GM12865 (cell line): ENCODE results near the gene GARIN1A.

Experiments used
- DNase-seq: peaks from one replicate; pipeline ENCODE4 v3.0.0; 2010; ENCODE audit warnings: low read depth
- H3K4me3 ChIP-seq: 2 replicates; pipeline ENCODE4 v1.5.1; 2011; ENCODE audit warnings: mild to moderate bottlenecking, low read depth, low read length, control low read depth
- TF ChIP-seq, protein P1 (sequence below): IDR thresholded peaks from 2 replicates; pipeline ENCODE4 v1.5.1; 2011; ENCODE audit warnings: low read length, control low read depth, low read depth, inconsistent platforms; ENCODE audit not compliant: insufficient read depth; ENCODE audit errors: missing control alignments

The GARIN1A gene

DNA sequence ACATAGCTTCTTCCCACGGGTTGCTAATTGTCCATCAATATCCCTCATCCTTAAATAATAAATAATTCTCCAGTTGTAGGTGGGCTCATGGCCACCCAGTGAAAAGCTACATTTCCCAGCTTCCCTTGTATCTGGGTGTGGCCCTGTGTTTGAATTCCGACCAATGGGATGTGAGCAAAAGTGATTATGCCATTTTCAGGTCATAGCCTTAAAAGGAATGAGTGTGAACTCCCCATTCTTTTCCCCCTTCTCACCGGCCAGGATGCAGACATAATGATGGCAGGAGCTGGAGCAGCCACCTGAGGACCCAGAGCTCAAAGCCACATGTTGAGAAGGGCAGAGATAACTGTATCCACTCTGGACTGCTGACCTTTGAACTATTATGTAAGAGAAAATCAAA is 36.7 kb downstream of the GARIN1A start:
- H3K4me3 ChIP-seq: no peak overlapping the region
- no peak for DNase-seq
- TF ChIP-seq, protein P1, sequence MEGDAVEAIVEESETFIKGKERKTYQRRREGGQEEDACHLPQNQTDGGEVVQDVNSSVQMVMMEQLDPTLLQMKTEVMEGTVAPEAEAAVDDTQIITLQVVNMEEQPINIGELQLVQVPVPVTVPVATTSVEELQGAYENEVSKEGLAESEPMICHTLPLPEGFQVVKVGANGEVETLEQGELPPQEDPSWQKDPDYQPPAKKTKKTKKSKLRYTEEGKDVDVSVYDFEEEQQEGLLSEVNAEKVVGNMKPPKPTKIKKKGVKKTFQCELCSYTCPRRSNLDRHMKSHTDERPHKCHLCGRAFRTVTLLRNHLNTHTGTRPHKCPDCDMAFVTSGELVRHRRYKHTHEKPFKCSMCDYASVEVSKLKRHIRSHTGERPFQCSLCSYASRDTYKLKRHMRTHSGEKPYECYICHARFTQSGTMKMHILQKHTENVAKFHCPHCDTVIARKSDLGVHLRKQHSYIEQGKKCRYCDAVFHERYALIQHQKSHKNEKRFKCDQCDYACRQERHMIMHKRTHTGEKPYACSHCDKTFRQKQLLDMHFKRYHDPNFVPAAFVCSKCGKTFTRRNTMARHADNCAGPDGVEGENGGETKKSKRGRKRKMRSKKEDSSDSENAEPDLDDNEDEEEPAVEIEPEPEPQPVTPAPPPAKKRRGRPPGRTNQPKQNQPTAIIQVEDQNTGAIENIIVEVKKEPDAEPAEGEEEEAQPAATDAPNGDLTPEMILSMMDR: no peak

- H3K4me3 ChIP-seq: no peak overlapping the region
- TF ChIP-seq, protein P1: no peak
- DNase-seq: no peak
Observed at GRCh38 chr7:128710481-128710880, 38.4 kb downstream of the GARIN1A start.

DNA sequence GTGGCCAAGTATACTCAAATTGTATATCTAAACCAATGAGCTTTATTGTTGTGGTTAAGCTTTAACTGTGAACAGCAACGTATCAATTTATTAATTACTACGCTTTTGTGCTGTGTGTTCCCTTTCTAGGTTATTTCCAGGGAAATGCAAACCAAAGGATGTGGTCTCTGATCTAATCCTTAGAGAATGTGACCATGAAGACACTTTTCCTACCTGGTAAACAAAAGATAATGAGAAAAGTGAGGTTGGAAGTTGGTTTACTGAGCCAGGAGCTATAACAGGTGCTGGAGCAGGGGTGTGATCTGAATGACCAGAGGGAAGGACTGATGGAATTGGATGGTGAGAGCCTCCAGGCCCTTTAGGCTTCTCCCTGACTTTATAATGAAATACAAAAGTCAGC is 41.7 kb downstream of the GARIN1A start:
- TF ChIP-seq, protein P1: no peak
- no peak for DNase-seq
- H3K4me3 ChIP-seq: no peak overlapping the region

DNA sequence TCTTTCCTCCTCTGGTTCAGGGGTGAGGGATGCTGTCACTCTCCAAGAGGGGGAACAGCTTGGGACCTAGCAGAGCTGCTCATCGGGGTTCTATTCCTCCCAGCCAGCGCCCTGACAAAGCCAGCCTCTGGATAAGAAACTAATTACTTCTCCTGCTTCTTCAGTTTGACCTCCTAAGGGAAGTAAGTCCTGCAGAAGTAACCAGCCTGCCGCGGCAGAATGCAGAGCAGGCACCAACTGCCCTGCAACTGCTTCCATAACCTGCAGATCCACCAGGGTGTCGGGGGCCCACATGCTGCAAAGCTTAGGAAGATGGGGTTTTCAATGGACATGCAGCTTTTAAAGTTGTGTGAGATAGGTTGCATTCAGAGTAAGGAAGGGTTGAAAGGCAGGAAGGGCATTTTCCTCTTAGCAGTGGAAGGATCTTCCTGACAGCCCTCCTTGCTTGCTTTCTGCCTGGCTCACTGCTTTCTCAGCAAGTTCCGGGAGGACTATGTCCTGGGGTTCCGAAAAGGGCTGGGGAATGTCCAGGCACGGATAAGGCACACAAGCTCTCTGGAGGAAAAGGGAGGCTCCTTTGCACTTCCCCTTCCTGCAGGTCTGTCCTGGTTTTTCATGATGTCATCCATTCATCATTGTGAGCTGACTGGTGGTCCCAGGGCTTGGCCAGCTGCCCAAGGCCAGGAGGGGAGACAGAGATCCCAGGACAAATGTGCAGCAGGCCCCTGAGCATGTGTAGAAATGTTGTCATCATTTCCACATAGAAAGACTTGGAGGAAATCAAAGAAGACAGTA is 42.8 kb downstream of the GARIN1A start:
- TF ChIP-seq, protein P1: no peak
- H3K4me3 ChIP-seq: no peak overlapping the region

DNA sequence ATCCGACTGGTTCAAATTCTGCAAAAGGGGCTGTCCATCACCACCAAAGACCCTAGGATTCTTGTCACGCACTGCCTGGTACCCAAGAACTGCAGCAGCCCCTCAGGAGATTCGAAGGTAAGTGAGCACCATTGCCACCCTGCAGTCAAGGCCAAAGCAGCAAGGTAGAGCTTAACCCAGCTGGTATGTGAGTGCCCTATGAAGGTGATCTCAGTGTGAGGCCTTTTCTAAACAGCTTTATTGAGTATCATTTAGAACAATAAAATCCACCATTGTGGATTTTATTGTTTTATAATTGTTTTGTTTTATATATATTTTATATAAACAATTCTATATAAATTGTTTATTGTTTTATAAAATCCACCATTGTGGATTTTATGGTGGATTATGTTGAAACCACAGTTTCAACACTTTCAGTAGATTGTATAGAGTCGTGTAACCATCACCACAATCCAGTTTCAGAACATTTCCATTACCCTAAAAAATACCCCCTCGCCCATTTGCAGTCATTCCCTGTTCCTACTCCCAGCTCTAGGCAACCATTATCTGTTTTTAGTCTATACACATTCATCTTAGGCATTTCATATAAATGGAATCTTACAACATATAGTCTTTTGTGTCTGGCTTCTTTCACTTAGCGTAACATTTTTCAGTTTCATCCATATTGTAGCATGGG is 47.0 kb downstream of the GARIN1A start:
- no peak for DNase-seq
- no peak overlapping the region for H3K4me3 ChIP-seq
- TF ChIP-seq, protein P1: no peak

More for the DNA sequence above, 42.8 kb downstream of the GARIN1A start:
- DNase-seq: no peak

- no peak for DNase-seq
- H3K4me3 ChIP-seq: no peak overlapping the region
- TF ChIP-seq, protein P1: no peak
Observed at GRCh38 chr7:128721376-128721775, 49.3 kb downstream of the GARIN1A start.
